GM12864 (cell line): ENCODE measurements around the gene PRB4.

Experiments
- DNase-seq: peaks from one replicate; pipeline ENCODE4 v3.0.0-alpha.2; 2011; ENCODE audit warnings: low read depth
- H3K4me3 ChIP-seq: 2 replicates; pipeline ENCODE4 v1.5.1; 2011; ENCODE audit warnings: mild to moderate bottlenecking, low read depth, low read length, control low read depth
- CTCF ChIP-seq: IDR thresholded peaks from 2 replicates; pipeline ENCODE4 v1.5.1; 2011; ENCODE audit warnings: low read depth, mild to moderate bottlenecking, moderate library complexity, low read length, control low read depth, inconsistent platforms; ENCODE audit errors: missing control alignments

PRB4 gene

GRCh38 chr12:11273449-11273848 is 36.8 kb downstream of the PRB4 start:
- no peak for TF ChIP-seq CTCF
- no peak overlapping the region for H3K4me3 ChIP-seq
- no peak for DNase-seq

GRCh38 chr12:11269607-11270006 is 40.6 kb downstream of the PRB4 start, which contains the start of gene PRB3:
TSS of gene PRB3 (minus strand) at chr12:11269707. CDS start at chr12:11269669, 38 bp downstream.
- no peak for TF ChIP-seq CTCF
- DNase-seq = no peak
- no peak within 1 kb of the TSS for H3K4me3 ChIP-seq

GRCh38 chr12:11264501-11264900 is 45.7 kb downstream of the PRB4 start:
- H3K4me3 ChIP-seq = no peak overlapping the region
- TF ChIP-seq CTCF = no peak
- no peak for DNase-seq
